ENCODE measurements around the gene AHI1.

The AHI1 gene

DNA sequence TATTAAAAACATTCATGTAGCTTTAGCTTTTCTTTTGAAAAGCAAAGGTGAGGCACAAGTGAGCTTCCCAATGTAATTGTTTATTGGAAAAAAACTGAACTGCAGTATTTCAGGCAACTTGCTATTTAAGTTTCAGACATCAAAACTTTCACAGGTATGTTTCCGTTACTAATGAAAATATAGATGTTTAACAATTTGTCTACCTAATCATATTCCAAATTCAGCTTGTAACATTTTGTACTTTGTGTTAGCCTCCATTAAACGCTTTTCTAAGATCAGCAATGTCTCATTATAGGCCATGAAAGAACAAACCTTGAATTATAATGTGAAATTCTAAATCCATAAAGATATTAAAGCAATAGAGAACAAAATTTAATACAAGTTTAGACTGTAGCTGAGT, 69.5 kb downstream of the AHI1 start:
- Histone ChIP-seq H3K27me3 (ENCODE audit: control insufficient read depth in 2 of 2, insufficient read depth in 2 of 2, low read length in 2 of 2) (no peaks in the 10 kb centered on the region), H3K36me3 (ENCODE audit: control insufficient read depth in 2 of 2, insufficient read depth in 2 of 2, low read length in 2 of 2) (no peaks in the 10 kb centered on the region), H3K27ac (ENCODE audit: low read depth in 2 of 2, low read length in 2 of 2) (no peak overlapping the region), H3K4me1 (ENCODE audit: control insufficient read depth in 2 of 2, insufficient read depth in 2 of 2, low read length in 2 of 2) (no peaks in the 10 kb centered on the region), H3K9me3 (ENCODE audit: control insufficient read depth in 2 of 2, low read length in 2 of 2) (no peaks in the 10 kb centered on the region), H3K4me3 (ENCODE audit: low read length in 2 of 2) (no peak overlapping the region), H3K9ac (ENCODE audit: low read depth in 1 of 2, low read length in 2 of 2) (no peak overlapping the region)

GRCh38 chr6:135426833-135427232, 70.7 kb downstream of the AHI1 start:
- no peak overlapping the region for H3K27ac ChIP-seq (ENCODE audit: low read depth in 2 of 2, low read length in 2 of 2)
- no peaks in the 10 kb centered on the region for H3K9me3 ChIP-seq (ENCODE audit: control insufficient read depth in 2 of 2, low read length in 2 of 2)
- H3K4me3 ChIP-seq (ENCODE audit: low read length in 2 of 2) = no peak overlapping the region
- H3K36me3 ChIP-seq (ENCODE audit: control insufficient read depth in 2 of 2, insufficient read depth in 2 of 2, low read length in 2 of 2) = peaks cover 0 to 3% of the 10 kb centered on the region in 2 donors
- H3K9ac ChIP-seq (ENCODE audit: low read depth in 1 of 2, low read length in 2 of 2) = no peak overlapping the region
- H3K4me1 ChIP-seq (ENCODE audit: control insufficient read depth in 2 of 2, insufficient read depth in 2 of 2, low read length in 2 of 2) = no peaks in the 10 kb centered on the region
- H3K27me3 ChIP-seq (ENCODE audit: control insufficient read depth in 2 of 2, insufficient read depth in 2 of 2, low read length in 2 of 2) = no peaks in the 10 kb centered on the region

- Histone ChIP-seq H3K4me3 (ENCODE audit: low read length in 2 of 2) (no peak overlapping the region), H3K4me1 (ENCODE audit: control insufficient read depth in 2 of 2, insufficient read depth in 2 of 2, low read length in 2 of 2) (no peaks in the 10 kb centered on the region), H3K27ac (ENCODE audit: low read depth in 2 of 2, low read length in 2 of 2) (no peak overlapping the region), H3K36me3 (ENCODE audit: control insufficient read depth in 2 of 2, insufficient read depth in 2 of 2, low read length in 2 of 2) (peaks cover 3 to 5% of the 10 kb centered on the region in 2 donors), H3K9ac (ENCODE audit: low read depth in 1 of 2, low read length in 2 of 2) (no peak overlapping the region), H3K9me3 (ENCODE audit: control insufficient read depth in 2 of 2, low read length in 2 of 2) (no peaks in the 10 kb centered on the region), H3K27me3 (ENCODE audit: control insufficient read depth in 2 of 2, insufficient read depth in 2 of 2, low read length in 2 of 2) (no peaks in the 10 kb centered on the region)
Measured at GRCh38 chr6:135424385-135424784, 73.2 kb downstream of the AHI1 start.

GRCh38 chr6:135423649-135424128, 73.9 kb downstream of the AHI1 start:
- Histone ChIP-seq H3K4me1 (ENCODE audit: control insufficient read depth in 2 of 2, insufficient read depth in 2 of 2, low read length in 2 of 2) (no peaks in the 10 kb centered on the region), H3K9ac (ENCODE audit: low read depth in 1 of 2, low read length in 2 of 2) (no peak overlapping the region), H3K27me3 (ENCODE audit: control insufficient read depth in 2 of 2, insufficient read depth in 2 of 2, low read length in 2 of 2) (no peaks in the 10 kb centered on the region), H3K27ac (ENCODE audit: low read depth in 2 of 2, low read length in 2 of 2) (no peak overlapping the region), H3K9me3 (ENCODE audit: control insufficient read depth in 2 of 2, low read length in 2 of 2) (no peaks in the 10 kb centered on the region), H3K36me3 (ENCODE audit: control insufficient read depth in 2 of 2, insufficient read depth in 2 of 2, low read length in 2 of 2) (peaks cover 3 to 5% of the 10 kb centered on the region in 2 donors), H3K4me3 (ENCODE audit: low read length in 2 of 2) (no peak overlapping the region)

DNA sequence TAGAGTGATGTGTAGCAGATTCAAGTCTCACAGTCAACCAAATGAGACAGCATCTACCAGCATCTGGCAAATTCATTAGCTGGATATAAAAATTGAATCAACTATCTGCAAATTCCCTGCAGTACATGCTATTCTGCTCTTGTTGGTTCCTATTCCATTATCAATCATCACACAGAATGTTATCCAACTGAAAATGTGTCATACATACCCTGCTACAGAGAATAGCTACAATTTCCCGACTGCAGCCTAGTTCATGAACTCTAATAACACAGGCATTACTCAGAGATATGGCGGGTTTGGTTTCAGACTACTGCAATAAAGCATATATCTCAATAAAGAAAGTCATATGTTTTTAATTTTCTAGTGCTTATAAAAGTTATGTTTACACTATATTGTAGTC, 78.4 kb downstream of the AHI1 start:
- H3K9me3 ChIP-seq (ENCODE audit: control insufficient read depth in 2 of 2, low read length in 2 of 2) = no peaks in the 10 kb centered on the region
- no peaks in the 10 kb centered on the region for H3K4me1 ChIP-seq (ENCODE audit: control insufficient read depth in 2 of 2, insufficient read depth in 2 of 2, low read length in 2 of 2)
- no peak overlapping the region for H3K9ac ChIP-seq (ENCODE audit: low read depth in 1 of 2, low read length in 2 of 2)
- no peak overlapping the region for H3K4me3 ChIP-seq (ENCODE audit: low read length in 2 of 2)
- H3K36me3 ChIP-seq (ENCODE audit: control insufficient read depth in 2 of 2, insufficient read depth in 2 of 2, low read length in 2 of 2) = peaks cover 3 to 5% of the 10 kb centered on the region in 2 donors
- no peaks in the 10 kb centered on the region for H3K27me3 ChIP-seq (ENCODE audit: control insufficient read depth in 2 of 2, insufficient read depth in 2 of 2, low read length in 2 of 2)
- H3K27ac ChIP-seq (ENCODE audit: low read depth in 2 of 2, low read length in 2 of 2) = no peak overlapping the region

DNA sequence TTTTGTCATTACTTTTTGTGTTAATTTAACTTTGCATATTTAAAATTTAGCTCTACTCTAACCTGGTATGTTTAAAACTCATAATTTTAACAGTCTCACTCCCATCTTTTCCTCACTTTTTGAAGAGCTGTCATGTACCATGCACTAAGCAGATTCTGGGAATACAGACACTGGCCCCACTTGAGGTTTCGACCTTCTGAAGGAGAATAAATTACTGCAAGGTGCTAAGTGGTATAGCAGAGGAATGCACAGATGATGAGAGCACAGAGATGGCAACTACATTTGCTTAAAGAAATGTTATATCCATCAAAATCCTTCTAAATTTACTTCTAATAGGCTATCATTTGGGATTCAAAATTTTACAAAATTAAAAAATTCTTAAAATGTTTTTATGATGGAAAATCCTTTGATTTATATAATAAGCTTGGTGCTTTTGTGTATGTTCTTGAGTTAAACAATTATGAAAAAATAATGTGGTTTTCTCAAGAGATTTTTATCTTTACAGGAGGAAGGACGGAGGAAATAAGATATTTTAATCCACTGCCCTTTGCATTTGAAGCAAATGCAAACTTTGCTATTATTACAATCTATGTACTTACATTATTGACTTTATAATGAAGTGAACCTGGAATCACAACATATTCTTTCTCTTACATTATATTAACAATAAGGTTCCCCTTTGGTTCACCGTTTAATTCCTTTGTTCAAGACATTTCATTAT, 79.3 kb downstream of the AHI1 start:
- Histone ChIP-seq H3K27ac (ENCODE audit: low read depth in 2 of 2, low read length in 2 of 2) (no peak overlapping the region), H3K9me3 (ENCODE audit: control insufficient read depth in 2 of 2, low read length in 2 of 2) (no peaks in the 10 kb centered on the region), H3K4me1 (ENCODE audit: control insufficient read depth in 2 of 2, insufficient read depth in 2 of 2, low read length in 2 of 2) (no peaks in the 10 kb centered on the region), H3K9ac (ENCODE audit: low read depth in 1 of 2, low read length in 2 of 2) (no peak overlapping the region), H3K27me3 (ENCODE audit: control insufficient read depth in 2 of 2, insufficient read depth in 2 of 2, low read length in 2 of 2) (no peaks in the 10 kb centered on the region), H3K4me3 (ENCODE audit: low read length in 2 of 2) (no peak overlapping the region), H3K36me3 (ENCODE audit: control insufficient read depth in 2 of 2, insufficient read depth in 2 of 2, low read length in 2 of 2) (peaks cover 3 to 5% of the 10 kb centered on the region in 2 donors)

- Histone ChIP-seq H3K4me1 (ENCODE audit: control insufficient read depth in 2 of 2, insufficient read depth in 2 of 2, low read length in 2 of 2) (no peaks in the 10 kb centered on the region), H3K27ac (ENCODE audit: low read depth in 2 of 2, low read length in 2 of 2) (no peak overlapping the region), H3K9me3 (ENCODE audit: control insufficient read depth in 2 of 2, low read length in 2 of 2) (no peaks in the 10 kb centered on the region), H3K9ac (ENCODE audit: low read depth in 1 of 2, low read length in 2 of 2) (no peak overlapping the region), H3K36me3 (ENCODE audit: control insufficient read depth in 2 of 2, insufficient read depth in 2 of 2, low read length in 2 of 2) (peaks cover 0 to 7% of the 10 kb centered on the region in 2 donors), H3K4me3 (ENCODE audit: low read length in 2 of 2) (no peak overlapping the region), H3K27me3 (ENCODE audit: control insufficient read depth in 2 of 2, insufficient read depth in 2 of 2, low read length in 2 of 2) (no peaks in the 10 kb centered on the region)
Measured at GRCh38 chr6:135412761-135413160, 84.8 kb downstream of the AHI1 start.

- no peak overlapping the region for H3K27ac ChIP-seq (ENCODE audit: low read depth in 2 of 2, low read length in 2 of 2)
- H3K27me3 ChIP-seq (ENCODE audit: control insufficient read depth in 2 of 2, insufficient read depth in 2 of 2, low read length in 2 of 2) = no peaks in the 10 kb centered on the region
- no peaks in the 10 kb centered on the region for H3K4me1 ChIP-seq (ENCODE audit: control insufficient read depth in 2 of 2, insufficient read depth in 2 of 2, low read length in 2 of 2)
- peaks cover 0 to 7% of the 10 kb centered on the region in 2 donors for H3K36me3 ChIP-seq (ENCODE audit: control insufficient read depth in 2 of 2, insufficient read depth in 2 of 2, low read length in 2 of 2)
- no peaks in the 10 kb centered on the region for H3K9me3 ChIP-seq (ENCODE audit: control insufficient read depth in 2 of 2, low read length in 2 of 2)
- H3K9ac ChIP-seq (ENCODE audit: low read depth in 1 of 2, low read length in 2 of 2) = no peak overlapping the region
- H3K4me3 ChIP-seq (ENCODE audit: low read length in 2 of 2) = no peak overlapping the region
Measured at GRCh38 chr6:135411849-135412248, 85.7 kb downstream of the AHI1 start.

DNA sequence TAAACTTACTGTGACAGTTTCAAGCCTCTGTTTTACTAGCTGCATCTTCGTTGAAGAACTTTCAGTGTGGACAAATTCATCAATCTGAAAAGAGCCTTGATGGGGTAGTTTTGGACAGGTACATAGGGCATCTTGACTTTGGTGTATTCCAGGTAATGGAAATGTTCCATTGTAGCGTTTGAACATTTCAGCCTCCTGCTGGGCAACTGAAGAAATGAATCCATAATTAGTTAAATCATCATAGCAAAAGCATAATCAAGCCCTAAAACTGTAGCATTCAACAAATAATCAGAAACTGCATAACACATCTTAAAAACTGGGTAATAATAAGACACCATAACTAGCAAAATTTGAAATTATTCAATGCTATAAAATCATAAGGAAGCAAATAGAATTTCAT, 86.2 kb downstream of the AHI1 start:
- Histone ChIP-seq H3K27me3 (ENCODE audit: control insufficient read depth in 2 of 2, insufficient read depth in 2 of 2, low read length in 2 of 2) (no peaks in the 10 kb centered on the region), H3K4me3 (ENCODE audit: low read length in 2 of 2) (no peak overlapping the region), H3K9me3 (ENCODE audit: control insufficient read depth in 2 of 2, low read length in 2 of 2) (no peaks in the 10 kb centered on the region), H3K9ac (ENCODE audit: low read depth in 1 of 2, low read length in 2 of 2) (no peak overlapping the region), H3K36me3 (ENCODE audit: control insufficient read depth in 2 of 2, insufficient read depth in 2 of 2, low read length in 2 of 2) (peaks cover 0 to 7% of the 10 kb centered on the region in 2 donors), H3K27ac (ENCODE audit: low read depth in 2 of 2, low read length in 2 of 2) (no peak overlapping the region), H3K4me1 (ENCODE audit: control insufficient read depth in 2 of 2, insufficient read depth in 2 of 2, low read length in 2 of 2) (no peaks in the 10 kb centered on the region)

DNA sequence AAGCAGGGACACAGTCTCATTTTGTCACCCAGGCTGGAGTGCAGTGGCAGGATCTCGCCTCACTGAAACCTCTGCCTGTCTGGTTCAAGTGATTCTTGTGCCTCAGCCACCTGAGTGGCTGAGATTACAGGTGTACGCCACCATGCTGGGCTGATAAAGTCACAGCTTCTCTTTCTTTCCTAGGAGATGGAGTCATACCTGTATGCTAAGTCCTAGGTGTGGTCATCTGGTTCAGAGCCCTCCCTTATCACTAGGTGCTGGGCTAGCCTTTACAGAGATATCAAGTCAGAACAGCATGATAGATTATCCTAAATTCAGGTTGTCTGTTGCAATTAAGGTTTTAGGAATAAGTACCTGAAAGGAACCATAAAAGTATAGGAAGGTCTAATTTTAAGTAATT, 86.7 kb downstream of the AHI1 start:
- peaks cover 0 to 7% of the 10 kb centered on the region in 2 donors for H3K36me3 ChIP-seq (ENCODE audit: control insufficient read depth in 2 of 2, insufficient read depth in 2 of 2, low read length in 2 of 2)
- no peaks in the 10 kb centered on the region for H3K27me3 ChIP-seq (ENCODE audit: control insufficient read depth in 2 of 2, insufficient read depth in 2 of 2, low read length in 2 of 2)
- H3K4me3 ChIP-seq (ENCODE audit: low read length in 2 of 2) = no peak overlapping the region
- no peaks in the 10 kb centered on the region for H3K4me1 ChIP-seq (ENCODE audit: control insufficient read depth in 2 of 2, insufficient read depth in 2 of 2, low read length in 2 of 2)
- H3K27ac ChIP-seq (ENCODE audit: low read depth in 2 of 2, low read length in 2 of 2) = no peak overlapping the region
- no peak overlapping the region for H3K9ac ChIP-seq (ENCODE audit: low read depth in 1 of 2, low read length in 2 of 2)
- no peaks in the 10 kb centered on the region for H3K9me3 ChIP-seq (ENCODE audit: control insufficient read depth in 2 of 2, low read length in 2 of 2)
